Esophagus muscularis mucosa (tissue), 4 donors: ENCODE results near the gene TTLL4. TPM values are rescaled to one million over a fixed set of nuclear protein-coding genes. Genes with fewer than 3 reads are reported as not detected.
A peak's percentile ranks its signal among the peaks of the same experiment; 100 is the strongest.

Experiments
- DNase-seq: peaks from one replicate; pipeline ENCODE4 v3.0.0-alpha.2; 2017; ENCODE audit errors: extremely low spot score
- H3K27ac ChIP-seq, 4 donors: fragments of 200-600 bp; sonication (generic); replicated peaks in 1 of 4; 1 replicate in 3 of 4; 2 replicates in 1 of 4; pipeline ENCODE4 v1.5.1; 2016 to 2019; ENCODE audit warnings: mild to moderate bottlenecking in 1 of 4
- H3K27me3 ChIP-seq, 4 donors: fragments of 200-600 bp; sonication (generic); one replicate each; pipeline versions ENCODE4 v1.5.1 to v1.6.0; 2016 to 2019
- H3K36me3 ChIP-seq, 4 donors: fragments of 200-600 bp; sonication (generic); one replicate each; pipeline ENCODE4 v1.5.1; 2016 to 2019
- H3K4me1 ChIP-seq, 4 donors: fragments of 200-600 bp; sonication (generic); one replicate each; pipeline ENCODE4 v1.5.1; 2016 to 2019
- H3K4me3 ChIP-seq, 4 donors: fragments of 200-600 bp; sonication (generic); 1 replicate in 2 of 4; 2 replicates in 2 of 4; pipeline ENCODE4 v1.5.1; 2016 to 2019; ENCODE audit warnings: mild to moderate bottlenecking in 4 of 4, moderate library complexity in 1 of 4
- H3K9me3 ChIP-seq, 4 donors: fragments of 200-600 bp; sonication (generic); 1 replicate in 3 of 4; 2 replicates in 1 of 4; pipeline ENCODE4 v1.5.1; 2016 to 2019
- EP300 ChIP-seq: sonication (generic); formaldehyde crosslinking; IDR thresholded peaks from one replicate; pipeline ENCODE4 v1.6.1; 2017; ENCODE audit warnings: antibody characterized with exemption
- POLR2A ChIP-seq: fragments of 450-650 bp; IDR thresholded peaks from one replicate; pipeline ENCODE4 v1.6.1; 2017; ENCODE audit warnings: antibody characterized with exemption, moderate library complexity, mild to moderate bottlenecking, low read depth
- POLR2AphosphoS5 ChIP-seq, 2 donors: sonication (generic); formaldehyde crosslinking; IDR thresholded peaks; one replicate each; pipeline ENCODE4 v1.6.1; 2017; ENCODE audit warnings: antibody characterized with exemption in 2 of 2
- WGBS: methylation state at CpG from one replicate; pipeline ENCODE4 v1.1.5; 2018; 5-methylcytosine and 5-hydroxymethylcytosine counted together
- intact Hi-C: fragments of 100-400 bp; cut with DNase I; formaldehyde crosslinking; loops from one replicate; pipeline ENCODE4 v1.15.1; 2023
- total RNA-seq, 4 donors: library from RNA; depleted of rRNA; stranded (reverse); fragments of >200 nt; gene quantifications; one replicate each; pipeline versions ENCODE4 v1.1.0 to v1.2.1, GENCODE V29; 2016
- TF ChIP-seq, protein P1 (sequence below), 3 experiments: fragments of 200-600 bp in 2 of 3; fragments of 450-650 bp in 1 of 3; sonication (generic) in 2 of 3; IDR thresholded peaks; one replicate each; pipeline ENCODE4 v1.5.1; 2017 to 2019; ENCODE audit warnings: antibody characterized with exemption in 3 of 3, mild to moderate bottlenecking in 2 of 3, moderate library complexity in 1 of 3

Gene TTLL4
- total RNA-seq, 4 donors from 2014 or later = 5.8 to 11.3 (median 8.3) TPM

DNA sequence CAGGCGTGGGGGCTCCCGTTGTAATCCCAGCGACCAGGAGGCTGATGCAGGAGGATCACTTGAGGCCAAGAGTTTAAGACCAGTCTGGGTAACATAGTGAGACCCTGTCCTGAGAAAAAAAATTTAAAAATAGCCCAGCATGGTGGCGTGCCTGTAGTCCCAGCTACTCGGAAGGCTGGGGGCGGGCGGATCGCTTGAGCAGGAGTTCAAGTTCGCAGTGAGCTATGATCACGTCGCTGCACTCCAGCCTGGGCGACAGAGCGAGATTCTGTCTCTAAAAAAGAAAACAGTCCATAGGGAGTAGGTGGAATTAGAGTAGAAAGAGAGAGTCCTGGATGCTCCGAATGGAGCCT is 325 bp upstream of the TTLL4 start:
- Histone ChIP-seq H3K4me1 (peaks cover 4 to 27% (median 20%) of the 10 kb centered on the region in 4 donors), H3K27ac (peak overlapping the region; percentile 92 to 97 (median 94)), H3K4me3 (peak overlapping the region; percentile 83 to 95 (median 86)), H3K36me3 (no peaks in the 10 kb centered on the region), H3K27me3 (no peaks in the 10 kb centered on the region), H3K9me3 (no peaks in the 10 kb centered on the region)
- intact Hi-C loops = loop anchor here (5.0 kb wide), 1 partner anchor 137 kb away; no protein-coding TSS in a partner anchor
- TF ChIP-seq, protein P1, sequence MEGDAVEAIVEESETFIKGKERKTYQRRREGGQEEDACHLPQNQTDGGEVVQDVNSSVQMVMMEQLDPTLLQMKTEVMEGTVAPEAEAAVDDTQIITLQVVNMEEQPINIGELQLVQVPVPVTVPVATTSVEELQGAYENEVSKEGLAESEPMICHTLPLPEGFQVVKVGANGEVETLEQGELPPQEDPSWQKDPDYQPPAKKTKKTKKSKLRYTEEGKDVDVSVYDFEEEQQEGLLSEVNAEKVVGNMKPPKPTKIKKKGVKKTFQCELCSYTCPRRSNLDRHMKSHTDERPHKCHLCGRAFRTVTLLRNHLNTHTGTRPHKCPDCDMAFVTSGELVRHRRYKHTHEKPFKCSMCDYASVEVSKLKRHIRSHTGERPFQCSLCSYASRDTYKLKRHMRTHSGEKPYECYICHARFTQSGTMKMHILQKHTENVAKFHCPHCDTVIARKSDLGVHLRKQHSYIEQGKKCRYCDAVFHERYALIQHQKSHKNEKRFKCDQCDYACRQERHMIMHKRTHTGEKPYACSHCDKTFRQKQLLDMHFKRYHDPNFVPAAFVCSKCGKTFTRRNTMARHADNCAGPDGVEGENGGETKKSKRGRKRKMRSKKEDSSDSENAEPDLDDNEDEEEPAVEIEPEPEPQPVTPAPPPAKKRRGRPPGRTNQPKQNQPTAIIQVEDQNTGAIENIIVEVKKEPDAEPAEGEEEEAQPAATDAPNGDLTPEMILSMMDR (IDR thresholded peaks at IDR 0.05) = no peak
- TF ChIP-seq POLR2AphosphoS5 (IDR thresholded peaks at IDR 0.05) (no peak), EP300 (no peak), POLR2A (no peak)
- WGBS = 55% methylated on average over 14 of the region's 14 CpGs
- no peak for DNase-seq

DNA sequence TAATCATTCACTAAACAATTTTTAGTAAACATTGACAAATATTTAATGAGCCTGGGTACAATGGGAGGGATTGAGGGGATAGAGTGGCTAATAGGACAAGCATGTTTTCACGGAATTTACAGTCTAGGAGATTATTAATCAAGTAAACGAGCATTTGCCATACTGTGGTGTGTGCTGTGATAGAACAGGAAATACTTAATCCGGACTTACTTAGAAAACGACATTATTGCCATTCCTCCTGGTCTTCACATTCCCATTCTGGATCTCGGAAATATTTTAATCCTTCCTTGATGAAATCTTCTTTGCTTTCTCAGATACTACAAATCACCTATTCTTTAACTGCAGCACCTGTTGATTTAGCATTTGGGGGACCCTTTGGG is 905 bp downstream of the TTLL4 start:
- peak overlapping the region; percentile 92 to 97 (median 94) for H3K27ac ChIP-seq
- H3K4me3 ChIP-seq = peak overlapping the region; percentile 83 to 95 (median 86)
- H3K9me3 ChIP-seq = no peaks in the 10 kb centered on the region
- TF ChIP-seq POLR2A (no peak), POLR2AphosphoS5 (IDR thresholded peaks at IDR 0.05) (no peak), EP300 (no peak)
- TF ChIP-seq, protein P1 (IDR thresholded peaks at IDR 0.05) = no peak
- DNase-seq = no peak
- peaks cover 4 to 37% (median 21%) of the 10 kb centered on the region in 4 donors for H3K4me1 ChIP-seq
- H3K27me3 ChIP-seq = no peaks in the 10 kb centered on the region
- intact Hi-C loops = loop anchor here (5.0 kb wide), 1 partner anchor 136 kb away; no protein-coding TSS in a partner anchor
- 7% methylated on average over 5 of the region's 5 CpGs for WGBS
- H3K36me3 ChIP-seq = no peaks in the 10 kb centered on the region

DNA sequence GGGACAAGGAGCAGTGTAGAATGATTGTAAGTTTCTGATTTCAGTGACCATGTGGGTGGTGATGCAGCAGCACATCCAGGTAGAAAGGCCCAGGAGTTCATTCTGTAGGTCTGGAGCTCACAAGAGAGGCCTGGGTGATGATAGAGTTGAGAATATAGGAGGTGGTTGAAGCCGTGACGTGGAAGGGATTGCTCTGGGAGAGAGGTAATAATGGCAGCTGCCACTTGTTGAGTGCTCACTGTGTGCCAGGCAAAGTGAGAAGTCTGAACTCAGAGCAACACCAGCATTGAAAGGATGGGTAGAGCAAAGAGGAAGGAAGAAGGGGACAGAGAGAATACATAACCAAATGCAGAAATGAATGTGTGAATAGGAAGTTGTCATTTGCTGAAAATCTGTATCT is 3.3 kb downstream of the TTLL4 start:
- DNase-seq = no peak
- Histone ChIP-seq H3K4me3 (no peak overlapping the region), H3K36me3 (no peaks in the 10 kb centered on the region), H3K27ac (no peak overlapping the region), H3K27me3 (no peaks in the 10 kb centered on the region), H3K9me3 (no peaks in the 10 kb centered on the region), H3K4me1 (peaks cover 6 to 46% (median 26%) of the 10 kb centered on the region in 4 donors)
- intact Hi-C loops = loop anchor here (5.0 kb wide), 1 partner anchor 133 kb away; no protein-coding TSS in a partner anchor
- TF ChIP-seq POLR2A = no peak
- no peak for TF ChIP-seq EP300
- TF ChIP-seq, protein P1 (IDR thresholded peaks at IDR 0.05) = no peak
- TF ChIP-seq POLR2AphosphoS5 (IDR thresholded peaks at IDR 0.05) = no peak
- WGBS = 92% methylated on average over 2 of the region's 2 CpGs

DNA sequence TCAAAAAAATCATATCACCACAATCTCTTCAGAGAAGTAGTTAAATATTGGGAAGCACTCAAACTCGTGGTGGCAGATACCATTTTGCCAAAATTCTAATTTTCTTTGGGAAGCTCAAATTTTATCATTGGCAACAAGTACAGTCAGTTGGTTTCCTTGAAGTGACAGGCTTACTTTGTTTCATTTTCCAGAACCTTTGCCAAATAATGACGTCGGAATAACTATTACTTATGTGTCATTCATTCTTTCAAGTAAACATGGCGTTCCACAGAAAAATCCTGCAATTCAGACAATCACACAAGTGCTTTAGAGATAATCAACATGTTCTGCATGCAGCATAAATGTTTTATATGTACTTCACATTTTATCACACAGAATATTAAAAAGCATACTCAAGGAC is 5.4 kb downstream of the TTLL4 start:
- no peak for DNase-seq
- WGBS = 60% methylated on average over 4 of the region's 4 CpGs
- Histone ChIP-seq H3K9me3 (no peaks in the 10 kb centered on the region), H3K36me3 (no peaks in the 10 kb centered on the region), H3K27me3 (no peaks in the 10 kb centered on the region), H3K4me1 (peaks cover 2 to 39% (median 21%) of the 10 kb centered on the region in 4 donors), H3K27ac (no peak overlapping the region), H3K4me3 (no peak overlapping the region)
- TF ChIP-seq EP300 (no peak), POLR2A (no peak), POLR2AphosphoS5 (IDR thresholded peaks at IDR 0.05) (no peak)
- TF ChIP-seq, protein P1 (IDR thresholded peaks at IDR 0.05) = no peak
- intact Hi-C loops = no loop called here

DNA sequence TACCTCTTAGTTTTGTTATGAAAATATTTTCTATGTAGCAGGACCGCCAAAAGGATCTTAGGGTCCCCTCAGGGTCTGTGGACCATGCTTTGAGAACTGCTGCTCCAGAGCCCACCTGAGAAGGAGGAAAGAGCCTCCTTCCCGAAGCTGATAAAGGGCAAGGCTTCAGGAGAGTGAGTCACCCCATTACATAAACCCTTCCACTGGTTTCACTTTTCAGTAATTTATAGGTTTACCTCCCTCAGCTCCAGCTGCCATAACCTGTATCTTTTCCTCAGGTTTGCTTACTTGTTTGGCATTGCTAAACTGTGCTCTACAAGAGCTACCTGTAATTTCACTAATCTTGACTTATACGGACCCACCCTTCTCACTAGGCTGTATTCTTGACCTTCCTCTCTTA is 6.6 kb downstream of the TTLL4 start:
- peaks cover 2 to 27% (median 13%) of the 10 kb centered on the region in 4 donors for H3K4me1 ChIP-seq
- H3K9me3 ChIP-seq = no peaks in the 10 kb centered on the region
- H3K27ac ChIP-seq = no peak overlapping the region
- WGBS = 77% methylated on average over 3 of the region's 3 CpGs
- H3K4me3 ChIP-seq = no peak overlapping the region
- TF ChIP-seq EP300 (no peak), POLR2AphosphoS5 (IDR thresholded peaks at IDR 0.05) (no peak), POLR2A (no peak)
- TF ChIP-seq, protein P1 (IDR thresholded peaks at IDR 0.05) = no peak
- no peak for DNase-seq
- intact Hi-C loops = no loop called here
- H3K27me3 ChIP-seq = no peaks in the 10 kb centered on the region
- no peaks in the 10 kb centered on the region for H3K36me3 ChIP-seq
